IMR-90 (cell line): Measurements from ENCODE around the gene SIT1.

ENCODE experiments used
- CEBPB ChIP-seq: IDR thresholded peaks from 2 replicates; pipeline ENCODE4 v1.6.1; 2012; ENCODE audit warnings: low read depth, low read length, improper control_type of control experiment
- CHD1 ChIP-seq: IDR thresholded peaks from 2 replicates; pipeline ENCODE4 v1.6.1; 2012; ENCODE audit warnings: low read depth, low read length, improper control_type of control experiment
- FOS ChIP-seq: fragments of 150-350 bp; IDR thresholded peaks from 2 replicates; pipeline ENCODE4 v1.6.1; 2016; ENCODE audit warnings: low read depth, low read length
- MAFK ChIP-seq: IDR thresholded peaks from 2 replicates; pipeline ENCODE4 v1.6.1; 2012; ENCODE audit warnings: low read depth, low read length, improper control_type of control experiment
- MAZ ChIP-seq: IDR thresholded peaks from 2 replicates; pipeline ENCODE4 v1.6.1; 2012; ENCODE audit warnings: low read depth, mild to moderate bottlenecking, low read length, improper control_type of control experiment, moderate library complexity, borderline replicate concordance
- MXI1 ChIP-seq: IDR thresholded peaks from 2 replicates; pipeline ENCODE4 v1.6.1; 2012; ENCODE audit warnings: low read depth, mild to moderate bottlenecking, low read length, moderate library complexity, borderline replicate concordance
- NFE2L2 ChIP-seq: fragments of 150-350 bp; IDR thresholded peaks from 2 replicates; pipeline ENCODE4 v1.6.1; 2016; ENCODE audit warnings: low read depth, mild to moderate bottlenecking, low read length
- POLR2A ChIP-seq: IDR thresholded peaks from 2 replicates; pipeline ENCODE4 v1.6.1; 2012; ENCODE audit warnings: mild to moderate bottlenecking, low read depth, low read length
- RAD21 ChIP-seq: IDR thresholded peaks from 2 replicates; pipeline ENCODE4 v1.6.1; 2012; ENCODE audit warnings: low read length, improper control_type of control experiment
- RFX5 ChIP-seq: IDR thresholded peaks from 2 replicates; pipeline ENCODE4 v1.8.0; 2012; ENCODE audit warnings: low read depth, mild to moderate bottlenecking, low read length, moderate library complexity
- SMC3 ChIP-seq: fragments of 150-350 bp; IDR thresholded peaks from 2 replicates; pipeline ENCODE4 v1.6.1; 2016; ENCODE audit warnings: low read depth, mild to moderate bottlenecking, antibody characterized with exemption, low read length, moderate library complexity
- USF2 ChIP-seq: fragments of 150-350 bp; IDR thresholded peaks from 2 replicates; pipeline ENCODE4 v1.6.1; 2017; ENCODE audit warnings: mild to moderate bottlenecking, antibody characterized with exemption, low read length, low read depth
- TF ChIP-seq, protein P1 (sequence below): conservative IDR thresholded peaks from 2 replicates; pipeline ENCODE4 v1.5.1; 2012; ENCODE audit warnings: mild to moderate bottlenecking, low read depth, low read length, improper control_type of control experiment

GRCh38 chr9:35675732-35676392 is 25.1 kb upstream of the SIT1 start:
- TF ChIP-seq MAZ (no peak), MXI1 (no peak), USF2 (no peak), RAD21 (no peak), POLR2A (no peak), NFE2L2 (no peak), MAFK (no peak), SMC3 (no peak), RFX5 (no peak), FOS (no peak), CEBPB (no peak), CHD1 (no peak)
- TF ChIP-seq, protein P1, sequence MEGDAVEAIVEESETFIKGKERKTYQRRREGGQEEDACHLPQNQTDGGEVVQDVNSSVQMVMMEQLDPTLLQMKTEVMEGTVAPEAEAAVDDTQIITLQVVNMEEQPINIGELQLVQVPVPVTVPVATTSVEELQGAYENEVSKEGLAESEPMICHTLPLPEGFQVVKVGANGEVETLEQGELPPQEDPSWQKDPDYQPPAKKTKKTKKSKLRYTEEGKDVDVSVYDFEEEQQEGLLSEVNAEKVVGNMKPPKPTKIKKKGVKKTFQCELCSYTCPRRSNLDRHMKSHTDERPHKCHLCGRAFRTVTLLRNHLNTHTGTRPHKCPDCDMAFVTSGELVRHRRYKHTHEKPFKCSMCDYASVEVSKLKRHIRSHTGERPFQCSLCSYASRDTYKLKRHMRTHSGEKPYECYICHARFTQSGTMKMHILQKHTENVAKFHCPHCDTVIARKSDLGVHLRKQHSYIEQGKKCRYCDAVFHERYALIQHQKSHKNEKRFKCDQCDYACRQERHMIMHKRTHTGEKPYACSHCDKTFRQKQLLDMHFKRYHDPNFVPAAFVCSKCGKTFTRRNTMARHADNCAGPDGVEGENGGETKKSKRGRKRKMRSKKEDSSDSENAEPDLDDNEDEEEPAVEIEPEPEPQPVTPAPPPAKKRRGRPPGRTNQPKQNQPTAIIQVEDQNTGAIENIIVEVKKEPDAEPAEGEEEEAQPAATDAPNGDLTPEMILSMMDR: no peak
